ENCODE measurements around the gene TFDP1. TPM values are rescaled to one million over a fixed set of nuclear protein-coding genes. Genes with fewer than 3 reads are reported as not detected.

Gene TFDP1
- total RNA-seq, 1 donor from 2014 or later: 23.5 TPM

DNA sequence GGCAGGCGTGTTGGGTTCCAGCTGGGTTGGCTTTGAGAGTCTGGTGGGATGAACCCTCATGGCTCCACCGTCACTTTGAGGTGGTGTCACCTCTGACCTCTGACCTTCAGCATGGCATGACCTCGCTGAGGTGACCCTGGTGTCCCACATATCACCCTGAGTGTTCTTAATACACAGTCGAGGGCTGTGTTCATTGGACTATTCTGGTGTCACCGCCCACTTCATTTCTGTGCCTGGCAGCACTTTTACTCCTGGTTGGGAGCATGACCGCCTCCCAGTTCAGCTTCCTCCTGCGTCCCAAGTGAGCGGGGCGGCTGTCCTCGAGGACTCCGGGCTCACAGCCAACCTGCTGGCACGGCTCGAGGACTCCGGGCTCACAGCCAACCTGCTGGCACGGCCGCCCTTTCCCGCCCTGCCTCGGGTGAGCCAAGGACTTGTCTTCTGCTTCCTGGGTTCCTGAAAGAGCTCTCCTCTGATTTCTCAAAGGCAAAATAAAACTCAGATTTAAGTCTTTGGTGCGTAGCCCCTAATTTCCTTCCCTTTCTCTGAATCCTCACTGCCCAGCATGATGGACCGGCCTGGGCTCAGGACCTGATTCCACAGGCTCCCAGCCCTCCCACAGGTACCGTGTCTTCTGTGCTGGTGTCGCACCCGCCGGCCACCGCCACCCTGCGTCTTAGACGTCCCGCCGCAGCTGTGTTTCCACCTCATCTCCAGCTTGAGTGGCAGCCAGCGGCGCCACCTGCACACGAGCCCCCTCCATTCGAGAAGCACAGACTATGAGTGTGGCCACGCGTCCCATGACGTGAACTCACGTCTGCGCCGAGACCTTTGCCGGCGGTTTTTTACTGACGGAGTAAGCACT lies 63.0 kb downstream of the TFDP1 start:
- DNase-seq (ENCODE audit: low spot score) (peak; percentile 98), ATAC-seq (peak; percentile 90)

DNA sequence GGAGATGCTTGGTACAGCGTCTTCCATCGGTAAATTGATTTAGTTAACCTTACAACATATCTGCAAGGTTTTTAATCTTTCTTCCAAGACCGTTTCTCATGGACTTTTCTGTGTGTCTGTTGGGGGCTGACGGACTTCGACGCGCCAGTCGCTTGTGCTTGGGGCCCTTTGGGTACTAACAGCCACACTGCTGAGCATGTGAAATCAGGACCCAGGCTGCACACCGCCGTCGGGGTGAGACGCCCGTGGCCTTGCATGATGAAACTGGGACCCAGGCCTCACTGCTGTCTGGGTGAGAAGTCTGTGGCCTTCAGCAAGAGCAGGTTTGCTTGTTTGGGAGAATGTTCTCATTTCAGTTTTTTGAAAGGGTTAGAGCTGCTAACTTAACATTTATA lies 63.7 kb downstream of the TFDP1 start:
- no peak for DNase-seq (ENCODE audit: low spot score)

DNA sequence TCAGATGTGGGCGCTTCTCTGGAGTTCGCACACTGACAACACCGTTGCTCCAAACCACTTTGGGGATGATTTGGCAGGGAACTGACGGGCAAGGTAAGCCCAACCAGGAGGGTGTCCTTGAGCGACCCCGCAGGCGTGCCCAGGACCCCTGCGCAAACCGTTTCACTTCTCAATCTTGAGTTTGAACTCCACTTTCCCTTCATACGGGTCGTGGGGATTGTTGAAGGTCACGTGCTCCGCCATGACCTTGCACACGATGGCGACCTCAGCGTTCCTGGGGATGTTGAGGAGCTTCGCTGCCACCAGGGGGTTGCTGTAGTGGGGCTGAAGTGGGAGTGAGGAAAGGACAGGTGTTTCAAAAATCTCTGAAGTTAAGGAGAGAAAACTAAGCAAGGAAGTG lies 64.7 kb downstream of the TFDP1 start:
- DNase-seq (ENCODE audit: low spot score) (no peak), ATAC-seq (no peak)

More for the DNA sequence above, 63.7 kb downstream of the TFDP1 start:
- ATAC-seq: no peak

DNA sequence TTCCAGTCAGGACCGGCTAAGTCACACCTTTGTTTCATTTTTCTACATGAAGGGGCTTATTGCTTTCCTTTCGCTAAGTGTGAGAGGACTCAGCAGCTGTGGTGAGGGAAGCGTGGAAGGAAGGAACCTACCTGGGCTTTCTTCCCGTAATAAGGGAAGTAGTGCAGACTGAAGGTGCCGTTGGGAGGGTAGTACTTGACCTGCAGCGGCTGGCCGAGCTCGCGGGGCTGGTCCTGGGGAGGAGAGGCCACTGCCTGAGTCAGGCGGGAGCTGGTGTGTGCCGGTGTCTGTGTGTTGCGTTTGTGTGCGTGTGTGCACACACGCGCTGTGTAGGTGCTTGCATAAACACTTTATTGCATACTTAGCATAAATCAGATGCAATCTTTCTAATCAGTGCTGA lies 65.7 kb downstream of the TFDP1 start:
- ATAC-seq (no peak), DNase-seq (ENCODE audit: low spot score) (no peak)

DNA sequence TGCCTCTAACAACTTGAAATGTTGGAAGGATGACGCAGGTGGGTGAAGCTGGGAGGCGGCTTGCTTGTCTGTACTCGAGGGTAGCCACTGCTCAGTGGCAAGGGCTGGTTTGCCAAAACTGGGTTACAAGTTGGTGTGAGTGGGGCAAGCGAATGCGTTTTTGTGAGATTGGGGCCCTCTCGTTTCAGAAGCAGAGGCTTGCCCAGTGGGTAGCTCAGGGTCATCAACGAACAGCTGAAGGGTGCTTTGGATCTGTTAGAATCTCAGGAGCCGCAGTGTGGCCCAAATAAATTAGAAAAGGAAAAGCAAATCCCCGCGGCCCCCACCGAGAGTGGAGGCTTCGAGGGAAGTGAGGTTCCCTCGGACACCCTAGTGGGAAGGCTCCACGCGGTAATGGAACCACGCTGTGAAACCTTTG lies 66.2 kb downstream of the TFDP1 start:
- ATAC-seq (no peak), DNase-seq (ENCODE audit: low spot score) (no peak)

DNA sequence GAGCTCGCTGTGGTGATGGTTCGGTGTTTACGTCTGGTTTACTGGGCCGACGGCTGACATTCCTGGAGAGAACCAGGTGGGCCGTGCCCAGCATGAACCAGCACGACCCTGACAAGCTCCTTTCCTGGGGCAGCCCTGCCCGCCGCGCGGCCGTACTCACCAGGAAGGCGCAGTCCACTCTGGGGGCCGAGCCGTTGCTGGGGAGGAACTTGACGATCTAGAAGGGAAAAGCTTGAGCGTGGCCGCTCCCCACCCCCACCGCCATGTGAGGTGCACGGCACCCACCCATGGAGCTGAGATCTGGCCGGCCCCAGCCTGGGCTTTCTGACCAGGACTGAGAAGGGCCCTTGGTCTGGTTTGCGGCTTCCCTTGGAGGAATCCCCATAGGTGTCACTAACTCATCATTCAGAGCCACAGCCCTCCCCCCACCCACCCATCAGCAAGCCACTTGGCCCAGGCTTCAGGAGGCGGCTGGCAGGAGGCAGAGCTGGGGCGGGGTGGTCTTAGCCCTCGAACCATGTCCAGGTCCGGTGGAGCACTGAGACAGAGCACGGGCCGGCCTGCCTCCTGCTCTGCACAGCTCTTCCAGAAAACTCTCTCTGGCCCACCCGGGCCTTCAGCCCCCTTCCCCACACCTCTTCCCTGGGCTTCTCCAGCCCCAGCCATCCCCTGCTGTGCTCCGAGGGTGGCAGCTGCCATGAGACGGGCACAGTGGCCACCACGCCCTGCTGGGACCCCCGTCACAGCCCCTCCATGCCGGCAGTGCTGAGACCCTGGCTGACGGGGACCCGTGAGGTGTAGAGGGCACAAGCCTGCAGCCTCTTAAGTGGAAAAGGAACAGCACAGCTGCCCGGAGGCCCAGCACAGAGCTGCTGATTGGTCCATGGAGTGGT lies 67.2 kb downstream of the TFDP1 start:
- ATAC-seq: no peak
- DNase-seq (ENCODE audit: low spot score): no peak

DNA sequence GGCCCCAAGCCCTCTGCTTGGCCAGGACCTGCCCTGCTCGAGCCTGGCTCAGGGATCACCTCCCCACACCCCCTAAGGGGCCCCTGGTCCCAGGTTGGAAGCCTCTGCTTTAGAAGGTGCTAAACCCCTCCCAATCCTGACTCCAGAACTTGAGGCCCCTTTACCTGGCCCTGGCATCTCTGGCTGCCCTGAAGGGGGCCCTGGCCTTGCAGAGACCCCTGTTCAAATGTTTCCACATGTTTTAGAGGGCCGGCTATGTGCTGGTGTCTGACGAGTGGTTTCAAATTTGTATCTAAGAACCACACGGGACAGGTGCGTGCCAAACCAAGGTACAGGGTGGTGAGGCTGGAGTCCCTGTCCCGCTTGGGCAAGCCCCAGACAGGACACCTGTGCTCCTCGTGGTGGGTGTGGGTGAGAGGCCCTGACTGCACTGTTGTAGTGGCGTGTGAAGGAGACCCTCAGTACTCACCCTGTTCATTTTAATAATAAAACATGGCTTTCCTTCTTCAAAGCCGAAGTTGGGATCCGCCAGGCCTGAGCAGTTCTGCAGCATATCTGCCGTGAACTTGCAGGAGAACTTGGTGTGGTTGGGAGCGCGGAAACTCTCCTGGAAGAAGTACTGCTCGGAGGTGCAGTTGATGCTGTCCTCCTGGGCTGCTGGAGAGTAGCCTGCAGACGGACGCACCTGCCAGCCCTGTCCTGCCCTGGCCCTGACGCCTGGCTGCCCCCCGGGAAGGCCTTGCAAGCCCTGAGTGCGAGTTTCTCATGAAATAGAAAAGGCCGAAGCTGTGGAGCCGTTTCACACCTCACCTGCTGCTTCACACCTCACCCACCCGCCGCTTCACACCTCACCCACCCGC lies 68.1 kb downstream of the TFDP1 start:
- DNase-seq (ENCODE audit: low spot score) (no peak), ATAC-seq (no peak)

DNA sequence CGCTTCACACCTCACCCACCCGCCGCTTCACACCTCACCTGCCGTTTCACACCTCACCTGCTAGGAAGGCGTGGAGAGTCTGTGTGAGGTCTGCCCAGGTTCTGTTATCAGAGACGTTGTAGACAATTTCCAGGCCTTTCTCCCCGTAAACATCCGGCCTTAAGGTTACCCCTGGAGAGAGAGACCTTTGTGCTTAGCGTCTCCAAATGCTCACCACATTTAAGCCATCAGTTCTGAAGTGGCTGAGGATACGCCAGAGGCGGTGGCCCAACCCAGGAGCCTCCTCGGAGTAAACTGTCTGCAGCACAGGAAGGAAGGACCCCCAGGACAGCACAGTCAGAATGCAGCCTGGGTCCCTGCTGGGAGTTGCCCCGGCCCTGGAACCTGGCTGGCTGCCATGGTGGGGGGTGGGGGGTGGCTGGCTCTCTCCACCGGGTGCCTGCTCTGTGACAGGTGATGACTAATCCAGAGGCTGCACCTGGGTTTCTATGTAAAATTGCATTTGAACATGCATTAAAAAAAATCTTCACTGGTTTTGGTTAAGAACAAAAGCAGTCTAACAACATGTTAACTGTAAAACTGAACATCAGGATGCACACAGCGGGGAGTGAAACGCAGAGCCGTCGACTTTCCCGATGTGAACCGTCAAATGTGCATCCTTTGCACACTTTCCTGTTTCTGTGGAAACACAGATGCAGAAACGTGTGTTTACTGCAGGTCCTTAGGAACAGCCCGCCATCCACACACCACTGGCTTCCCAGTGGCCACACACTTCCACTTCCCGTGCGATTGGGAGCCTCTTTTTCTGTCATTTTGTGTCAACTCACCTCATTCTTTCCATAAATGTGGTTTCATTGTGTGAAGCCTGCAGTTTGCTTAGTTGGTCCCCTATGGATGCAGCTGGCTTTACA lies 69.0 kb downstream of the TFDP1 start:
- no peak for ATAC-seq
- DNase-seq (ENCODE audit: low spot score): no peak

DNA sequence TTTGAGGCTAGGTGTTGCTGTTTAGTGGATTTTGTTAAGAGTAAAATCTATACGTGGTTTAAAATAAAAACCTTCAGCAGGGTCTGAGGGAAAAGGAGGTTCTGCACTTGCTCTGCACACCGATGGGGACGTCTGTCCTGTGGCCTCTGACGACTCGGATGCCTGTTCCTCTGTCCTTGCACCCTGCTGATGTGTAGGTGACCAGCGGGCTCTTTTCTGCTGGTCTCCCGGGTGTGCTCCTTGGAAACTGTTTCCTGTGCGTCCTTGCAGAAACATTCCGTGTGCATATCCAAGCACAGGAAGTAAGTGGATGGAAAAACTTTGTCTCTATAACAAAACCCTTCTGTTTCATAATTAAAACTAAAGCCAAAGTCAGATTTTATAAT lies 69.6 kb downstream of the TFDP1 start:
- no peak for ATAC-seq
- no peak for DNase-seq (ENCODE audit: low spot score)

DNA sequence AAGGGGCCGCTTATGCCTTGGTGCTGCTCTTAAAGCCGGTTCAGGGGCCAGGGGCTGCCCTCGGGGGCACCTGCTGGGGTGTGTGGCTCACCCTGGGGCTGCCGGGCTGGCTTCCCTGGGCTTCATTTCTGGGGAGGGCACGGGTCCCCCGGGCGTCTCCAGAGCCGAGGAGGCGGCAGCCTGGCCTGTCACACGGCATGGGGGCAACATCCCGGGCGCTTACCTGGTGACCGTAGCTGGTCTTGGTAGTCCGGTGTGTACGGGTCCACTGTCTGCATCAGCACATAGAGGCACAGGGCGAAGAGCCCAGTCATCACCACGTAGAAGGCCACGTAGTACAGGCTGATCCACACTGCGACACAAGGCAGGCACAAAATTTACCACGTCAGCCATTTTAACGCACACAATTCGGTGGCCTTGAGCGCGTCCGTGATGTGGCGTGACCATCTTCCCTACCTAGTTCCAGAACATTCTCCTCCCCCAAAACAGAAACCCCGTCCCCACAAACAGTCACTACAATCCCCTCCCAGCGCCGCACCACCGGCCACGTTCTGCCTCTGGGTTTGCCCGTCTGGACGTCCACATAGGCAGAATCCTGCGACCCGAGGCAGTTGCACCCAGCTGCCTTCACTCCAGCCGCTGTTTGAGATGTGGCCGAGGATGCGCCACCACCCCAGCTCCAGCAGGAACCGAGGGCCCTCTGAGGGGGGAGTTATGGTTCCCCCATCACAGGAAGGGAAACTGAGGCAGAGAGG lies 70.2 kb downstream of the TFDP1 start:
- ATAC-seq: no peak
- DNase-seq (ENCODE audit: low spot score): no peak

DNA sequence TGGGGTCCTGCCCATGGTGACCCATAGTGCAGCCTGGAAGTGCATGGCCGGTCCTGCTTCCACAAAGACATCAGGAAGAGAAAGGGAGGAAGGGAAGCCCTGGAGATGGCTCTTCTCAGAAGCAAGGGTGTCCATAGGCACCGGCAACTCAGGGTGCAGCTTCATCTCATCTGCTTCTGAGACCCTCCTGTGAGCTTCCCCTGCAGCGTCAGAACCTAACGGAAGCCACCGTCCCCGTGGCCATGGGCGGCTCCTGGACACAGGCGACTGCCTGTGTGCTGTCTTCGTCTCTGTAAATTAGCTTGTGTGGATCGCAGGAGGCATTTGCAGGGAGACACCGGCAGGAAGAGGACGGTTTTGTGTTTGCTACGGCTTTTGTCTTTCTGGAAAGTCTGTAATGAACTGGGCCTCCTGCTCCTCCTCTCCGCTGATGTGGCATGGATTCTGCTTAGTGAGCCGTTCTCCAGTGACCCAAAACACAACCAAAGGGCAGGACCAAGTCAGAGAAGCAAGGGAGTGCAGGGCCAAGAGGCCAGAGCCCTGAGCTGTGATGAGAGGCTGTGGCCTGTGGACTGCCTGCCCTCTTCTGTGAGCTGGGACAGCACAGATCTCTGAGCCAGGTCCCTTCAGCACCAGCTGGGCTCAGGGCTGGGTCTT lies 70.9 kb downstream of the TFDP1 start:
- DNase-seq (ENCODE audit: low spot score): no peak
- ATAC-seq: no peak

DNA sequence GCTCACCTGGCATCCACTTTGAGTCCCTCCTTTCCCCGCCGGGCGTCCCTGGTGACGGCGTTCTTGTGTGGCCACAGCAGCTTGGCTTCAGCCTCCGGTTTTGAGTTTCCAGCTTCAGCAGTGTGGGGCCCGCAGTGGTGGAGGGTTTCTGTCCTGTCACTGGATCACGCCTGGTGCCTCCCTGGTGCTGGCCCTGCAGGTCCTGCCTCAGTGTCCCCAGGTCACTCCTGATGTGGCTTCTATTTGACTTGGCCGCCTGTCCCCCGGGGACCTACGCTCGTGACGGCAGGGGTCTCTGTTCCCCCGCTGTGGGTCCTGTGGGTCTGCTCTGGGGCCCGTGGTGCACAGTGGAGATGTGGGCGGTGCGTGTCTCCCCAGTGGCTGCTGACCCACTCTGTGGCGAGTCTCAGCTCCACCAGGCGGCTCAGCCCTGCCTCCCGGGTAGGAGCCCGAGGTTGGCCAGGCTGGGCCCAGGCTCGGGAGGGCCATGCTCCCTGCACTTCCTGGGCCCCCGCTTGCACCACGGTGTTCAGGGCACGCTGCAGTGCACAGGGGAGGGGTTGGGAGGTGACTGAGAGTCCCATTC lies 71.5 kb downstream of the TFDP1 start:
- ATAC-seq: no peak
- DNase-seq (ENCODE audit: low spot score): no peak

DNA sequence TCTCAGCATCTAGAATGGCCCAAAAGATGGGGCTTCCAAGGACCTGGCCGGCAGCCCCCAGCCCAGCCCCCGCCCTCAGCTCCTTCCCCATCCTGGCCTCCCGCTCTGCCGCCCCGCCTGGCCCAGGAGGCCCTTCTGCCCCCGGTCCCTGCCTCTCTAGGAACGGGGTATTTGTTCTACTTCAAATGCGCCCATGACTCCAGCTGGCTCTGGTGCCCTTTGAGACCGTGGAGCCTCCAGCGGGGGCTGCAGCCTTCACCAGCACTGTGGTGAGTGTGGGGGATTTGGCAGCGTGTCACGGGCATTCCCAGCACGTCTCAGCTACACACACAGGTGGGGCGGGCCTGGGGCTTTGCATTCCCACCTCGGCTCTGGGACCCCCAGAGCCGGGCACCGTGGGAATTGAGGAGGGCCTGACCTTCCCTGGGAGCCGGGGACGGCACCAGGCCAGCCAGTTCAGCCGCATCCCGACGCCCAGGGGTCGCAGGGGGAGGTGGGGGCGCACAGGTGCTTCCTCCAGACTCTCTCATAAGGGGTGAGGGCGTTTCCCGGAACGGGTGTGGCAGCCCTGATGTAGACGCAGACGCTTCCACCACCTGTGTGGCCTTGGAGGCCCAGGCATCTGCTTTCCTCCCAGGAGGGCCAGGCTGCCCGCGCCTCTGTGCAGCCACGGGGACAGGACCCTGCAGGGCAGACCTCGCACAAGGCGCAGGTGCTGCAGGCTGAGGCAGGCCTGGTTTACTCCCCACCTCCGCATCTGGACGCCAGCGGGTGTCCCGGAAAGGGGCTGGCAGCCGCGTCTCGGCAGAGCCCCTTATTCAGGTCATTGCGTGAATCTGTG lies 72.5 kb downstream of the TFDP1 start:
- DNase-seq (ENCODE audit: low spot score): no peak

DNA sequence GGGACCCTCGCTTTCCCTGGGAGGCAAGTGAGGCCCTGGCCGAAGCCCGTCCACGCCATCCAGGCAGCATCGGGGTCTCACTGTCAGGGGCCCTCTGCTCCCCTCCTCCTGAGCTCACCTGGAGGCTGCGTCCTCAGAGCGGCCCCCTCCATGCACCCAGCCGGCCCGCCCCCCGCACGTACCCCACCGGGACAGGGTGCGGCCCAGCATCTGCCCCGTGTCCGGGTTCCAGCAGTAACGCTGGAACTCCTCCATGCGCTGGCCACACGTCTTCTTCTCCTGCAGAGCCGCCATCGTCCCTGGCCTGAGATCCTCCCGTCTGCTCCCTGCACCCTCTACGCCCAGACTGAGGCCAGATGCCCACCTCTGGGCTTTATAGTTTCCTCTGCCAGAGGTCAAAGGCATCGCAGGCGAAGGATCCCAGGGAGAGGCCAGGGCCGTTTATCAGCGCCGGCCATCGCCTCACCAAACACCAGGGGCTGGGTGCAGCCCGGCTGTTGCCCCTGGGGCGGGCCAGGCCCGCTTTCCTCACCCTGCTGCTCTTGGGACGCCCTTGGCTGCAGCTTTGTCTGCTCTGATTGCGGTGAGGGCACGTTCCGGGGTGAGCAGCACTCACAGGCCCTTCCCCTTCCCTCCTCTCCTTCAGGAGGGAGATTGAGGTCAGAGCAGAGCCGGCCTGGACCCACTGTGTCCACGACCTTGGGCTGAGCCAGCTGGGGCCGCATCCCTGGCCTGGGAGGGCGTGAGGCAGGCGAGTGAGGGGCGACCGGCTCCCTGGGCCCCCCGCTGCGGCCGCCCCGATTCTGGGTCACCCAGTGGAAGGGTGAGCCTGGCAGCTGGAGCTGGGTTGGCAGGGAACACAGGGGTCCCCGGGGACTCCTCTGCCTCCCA lies 73.5 kb downstream of the TFDP1 start, which contains the start of gene ATP4B:
ATP4B (minus strand) TSS at position 348 of the 891 bp plus-strand sequence; CDS start at position 294, 54 bp downstream.
- DNase-seq (ENCODE audit: low spot score): no peak
- no peak for ATAC-seq

More for the DNA sequence above, 72.5 kb downstream of the TFDP1 start:
- ATAC-seq: no peak

DNA sequence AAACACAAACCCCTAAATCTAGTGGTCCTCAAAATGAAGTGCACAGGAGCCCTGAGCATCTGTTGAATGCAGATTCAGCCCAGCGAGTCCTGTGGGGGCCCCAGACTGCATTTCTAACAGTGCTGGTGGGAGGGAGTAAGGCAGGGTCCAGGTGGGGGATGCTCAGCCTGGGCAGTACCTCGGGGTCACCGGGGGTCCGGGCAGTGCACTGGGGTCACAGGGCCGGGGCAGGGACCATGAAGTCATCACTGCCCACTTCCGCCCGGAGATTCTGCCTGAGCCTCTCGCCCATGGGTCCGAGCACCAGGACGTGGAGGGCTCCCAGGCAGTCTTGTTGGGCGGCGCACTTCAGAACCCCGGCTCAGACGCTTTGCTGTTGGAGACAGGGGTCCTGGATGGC lies 74.3 kb downstream of the TFDP1 start:
- ATAC-seq: no peak
- DNase-seq (ENCODE audit: low spot score): no peak

DNA sequence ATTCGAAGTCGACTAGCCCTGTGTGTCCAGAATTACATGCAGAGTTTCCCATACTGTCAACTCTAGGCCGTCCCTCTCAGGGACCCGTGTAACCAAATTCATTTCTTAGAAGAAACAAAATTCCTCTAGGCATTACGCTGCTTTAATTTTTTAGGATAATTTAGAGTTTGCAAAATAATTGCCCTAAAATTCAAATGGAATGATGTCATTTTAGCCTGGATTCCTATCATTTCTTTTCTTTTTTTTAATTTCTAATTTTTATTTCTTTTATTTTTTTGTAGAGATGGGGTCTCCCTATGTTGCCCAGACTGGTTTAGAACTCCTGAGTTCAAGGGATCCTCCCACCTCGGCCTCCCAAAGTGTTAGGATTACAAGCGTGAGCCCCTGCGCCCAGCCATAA lies 74.8 kb downstream of the TFDP1 start:
- no peak for ATAC-seq
- DNase-seq (ENCODE audit: low spot score): no peak

Measured in left lobe of liver (tissue), 2 donors.